Activated CD4-positive, alpha-beta T cell treated with anti-CD3 and anti-CD28 coated beads for 36 hours (primary cell): ENCODE results near the gene ZFAND3. TPM values are rescaled to one million over a fixed set of nuclear protein-coding genes. Genes with fewer than 3 reads are reported as not detected.

Source experiments
- ATAC-seq: fragments of 200-7000 bp; cut with Tn5 transposase; one replicate; pipeline ENCODE4 v1.10.0; 2021; ENCODE audit warnings: mild to moderate bottlenecking, moderate library complexity
- CTCF ChIA-PET: fragments of 350-600 bp; sonication (Branson Sonifier 250); formaldehyde crosslinking; loops from one replicate; lab custom pipeline; 2021; ENCODE audit warnings: antibody characterized with exemption; lab: Charles Lee
- POLR2A ChIA-PET: fragments of 350-600 bp; sonication (Branson Sonifier 250); formaldehyde crosslinking; loops from one replicate; lab custom pipeline; 2021; ENCODE audit warnings: antibody characterized with exemption, inconsistent platforms; lab: Charles Lee
- DNase-seq: peaks from one replicate; pipeline ENCODE4 v3.0.0-alpha.2; 2020
- H3K27ac Mint-ChIP-seq: one replicate; pipeline ENCODE4 v1.8.0; 2021; ENCODE audit warnings: mixed read lengths
- H3K27me3 Mint-ChIP-seq: one replicate; pipeline ENCODE4 v1.8.0; 2021; ENCODE audit warnings: mixed read lengths
- H3K36me3 Mint-ChIP-seq: one replicate; pipeline ENCODE4 v1.8.0; 2021; ENCODE audit warnings: low read depth, mixed read lengths
- H3K4me1 Mint-ChIP-seq: one replicate; pipeline ENCODE4 v1.8.0; 2021; ENCODE audit warnings: mixed read lengths
- H3K4me3 Mint-ChIP-seq: one replicate; pipeline ENCODE4 v1.8.0; 2021; ENCODE audit warnings: mild to moderate bottlenecking, moderate library complexity, mixed read lengths
- H3K9me3 Mint-ChIP-seq: one replicate; pipeline ENCODE4 v1.8.0; 2021; ENCODE audit warnings: low read depth, mixed read lengths
- intact Hi-C, 2 experiments: fragments of 100-400 bp; cut with DNase I in 1 of 2; cut with micrococcal nuclease in 1 of 2; formaldehyde crosslinking; loops; one replicate each; pipeline versions ENCODE4 v1.14.2 to v1.15.1; 2022 to 2024; cut with DNase I, micrococcal nuclease
- total RNA-seq, 2 experiments: library from RNA; stranded (reverse); gene quantifications; one replicate each; pipeline ENCODE4 v1.2.3, GENCODE V29; 2021

Gene ZFAND3
- total RNA-seq, 2 experiments from 2014 or later = 34.5 to 47.8 TPM

- ChIA-PET POLR2A (no interaction called here), CTCF (no interaction called here)
- no peaks in the 10 kb centered on the region for H3K9me3 Mint-ChIP-seq
- no peak overlapping the region for H3K27ac Mint-ChIP-seq
- H3K36me3 Mint-ChIP-seq = peaks cover 5% of the 10 kb centered on the region
- DNase-seq (no peak), ATAC-seq (no peak)
- no peaks in the 10 kb centered on the region for H3K4me1 Mint-ChIP-seq
- no peaks in the 10 kb centered on the region for H3K27me3 Mint-ChIP-seq
- intact Hi-C loops = no loop called here
- H3K4me3 Mint-ChIP-seq = no peak overlapping the region
These were observed 372.5 kb downstream of the ZFAND3 start for GRCh38 chr6:38192011-38192410.

- intact Hi-C loops = no loop called here
- no peaks in the 10 kb centered on the region for H3K27me3 Mint-ChIP-seq
- ChIA-PET POLR2A (no interaction called here), CTCF (no interaction called here)
- no peak overlapping the region for H3K4me3 Mint-ChIP-seq
- H3K36me3 Mint-ChIP-seq = peaks cover 4% of the 10 kb centered on the region
- no peak overlapping the region for H3K27ac Mint-ChIP-seq
- no peaks in the 10 kb centered on the region for H3K4me1 Mint-ChIP-seq
- no peaks in the 10 kb centered on the region for H3K9me3 Mint-ChIP-seq
- ATAC-seq = no peak
- DNase-seq = no peak
These were observed 373.0 kb downstream of the ZFAND3 start for GRCh38 chr6:38192487-38192886.

GRCh38 chr6:38193051-38193450 is 373.5 kb downstream of the ZFAND3 start:
- POLR2A ChIA-PET = no interaction called here
- H3K4me1 Mint-ChIP-seq = no peaks in the 10 kb centered on the region
- H3K4me3 Mint-ChIP-seq = no peak overlapping the region
- H3K36me3 Mint-ChIP-seq = peaks cover 2% of the 10 kb centered on the region
- no peak for DNase-seq
- CTCF ChIA-PET = interaction anchor here (0.6 kb wide), 1 partner anchor 999 kb away, joined by 3 read pairs; no protein-coding TSS in a partner anchor
- no peaks in the 10 kb centered on the region for H3K9me3 Mint-ChIP-seq
- intact Hi-C loops = no loop called here
- H3K27me3 Mint-ChIP-seq = no peaks in the 10 kb centered on the region
- H3K27ac Mint-ChIP-seq = no peak overlapping the region
- ATAC-seq = no peak

GRCh38 chr6:38193481-38194281 is 374.2 kb downstream of the ZFAND3 start:
- Mint-ChIP-seq H3K27me3 (no peaks in the 10 kb centered on the region), H3K4me3 (no peak overlapping the region), H3K27ac (no peak overlapping the region), H3K9me3 (no peaks in the 10 kb centered on the region), H3K36me3 (peaks cover 2% of the 10 kb centered on the region), H3K4me1 (no peaks in the 10 kb centered on the region)
- ATAC-seq (no peak), DNase-seq (no peak)
- ChIA-PET CTCF (interaction anchor here (0.6 kb wide), 1 partner anchor 998 kb away, joined by 3 read pairs; no protein-coding TSS in a partner anchor), POLR2A (no interaction called here)
- intact Hi-C loops = no loop called here

- H3K27ac Mint-ChIP-seq = no peak overlapping the region
- ChIA-PET CTCF (no interaction called here), POLR2A (no interaction called here)
- ATAC-seq = no peak
- peaks cover 2% of the 10 kb centered on the region for H3K36me3 Mint-ChIP-seq
- DNase-seq = no peak
- H3K9me3 Mint-ChIP-seq = no peaks in the 10 kb centered on the region
- intact Hi-C loops = no loop called here
- no peaks in the 10 kb centered on the region for H3K27me3 Mint-ChIP-seq
- H3K4me3 Mint-ChIP-seq = no peak overlapping the region
- no peaks in the 10 kb centered on the region for H3K4me1 Mint-ChIP-seq
These were observed 374.7 kb downstream of the ZFAND3 start for GRCh38 chr6:38194282-38194572.

GRCh38 chr6:38194589-38194988 is 375.1 kb downstream of the ZFAND3 start:
- intact Hi-C loops = no loop called here
- CTCF ChIA-PET = no interaction called here
- no peaks in the 10 kb centered on the region for H3K4me1 Mint-ChIP-seq
- ATAC-seq (no peak), DNase-seq (no peak)
- peaks cover 2% of the 10 kb centered on the region for H3K36me3 Mint-ChIP-seq
- H3K9me3 Mint-ChIP-seq = no peaks in the 10 kb centered on the region
- no peak overlapping the region for H3K4me3 Mint-ChIP-seq
- no peak overlapping the region for H3K27ac Mint-ChIP-seq
- POLR2A ChIA-PET = no interaction called here
- no peaks in the 10 kb centered on the region for H3K27me3 Mint-ChIP-seq

GRCh38 chr6:38195113-38195635 is 375.6 kb downstream of the ZFAND3 start:
- CTCF ChIA-PET = no interaction called here
- POLR2A ChIA-PET = no interaction called here

GRCh38 chr6:38198219-38198618 is 378.7 kb downstream of the ZFAND3 start:
- ChIA-PET POLR2A (no interaction called here), CTCF (interaction anchor here (0.7 to 1.2 kb wide), 2 partner anchors 9 to 347 kb away, joined by 3 to 5 read pairs; no protein-coding TSS in a partner anchor)
- ATAC-seq (no peak), DNase-seq (no peak)
- H3K4me1 Mint-ChIP-seq = no peaks in the 10 kb centered on the region
- H3K9me3 Mint-ChIP-seq = no peaks in the 10 kb centered on the region
- no peaks in the 10 kb centered on the region for H3K36me3 Mint-ChIP-seq
- intact Hi-C loops = no loop called here
- no peak overlapping the region for H3K27ac Mint-ChIP-seq
- H3K27me3 Mint-ChIP-seq = no peaks in the 10 kb centered on the region
- H3K4me3 Mint-ChIP-seq = no peak overlapping the region

More at GRCh38 chr6:38195113-38195635, 375.6 kb downstream of the ZFAND3 start:
- no peaks in the 10 kb centered on the region for H3K4me1 Mint-ChIP-seq
- H3K9me3 Mint-ChIP-seq = no peaks in the 10 kb centered on the region
- H3K27me3 Mint-ChIP-seq = no peaks in the 10 kb centered on the region
- peaks cover 2% of the 10 kb centered on the region for H3K36me3 Mint-ChIP-seq
- intact Hi-C loops = no loop called here
- H3K27ac Mint-ChIP-seq = no peak overlapping the region
- no peak for DNase-seq
- H3K4me3 Mint-ChIP-seq = no peak overlapping the region
- no peak for ATAC-seq

Other genes starting within 250 kb of the ZFAND3 start
- gene MDGA1, start 121.8 kb upstream of the ZFAND3 start, total RNA-seq = under 1 TPM; 0.02 to 0.14 TPM